Measurements from ENCODE around the gene CLMN.

Gene CLMN

GRCh38 chr14:95301527-95302187, 18.1 kb downstream of the CLMN start:
- DNase-seq (ENCODE audit: low spot score): no peak

GRCh38 chr14:95300697-95301526, 18.8 kb downstream of the CLMN start:
- no peak for DNase-seq (ENCODE audit: low spot score)

GRCh38 chr14:95300002-95300696, 19.6 kb downstream of the CLMN start:
- DNase-seq (ENCODE audit: low spot score): no peak

GRCh38 chr14:95299271-95299670, 20.4 kb downstream of the CLMN start:
- no peak for DNase-seq (ENCODE audit: low spot score)

GRCh38 chr14:95297832-95298231, 21.9 kb downstream of the CLMN start:
- no peak for DNase-seq (ENCODE audit: low spot score)

GRCh38 chr14:95296966-95297365, 22.7 kb downstream of the CLMN start:
- DNase-seq (ENCODE audit: low spot score): no peak

GRCh38 chr14:95295600-95296376, 23.9 kb downstream of the CLMN start:
- DNase-seq (ENCODE audit: low spot score): no peak

GRCh38 chr14:95294834-95295599, 24.7 kb downstream of the CLMN start:
- DNase-seq (ENCODE audit: low spot score): no peak

GRCh38 chr14:95294320-95294719, 25.4 kb downstream of the CLMN start:
- DNase-seq (ENCODE audit: low spot score): no peak

- DNase-seq (ENCODE audit: low spot score): no peak
These were observed 26.3 kb downstream of the CLMN start for GRCh38 chr14:95293449-95293848.

- DNase-seq (ENCODE audit: low spot score): no peak
These were observed 26.9 kb downstream of the CLMN start for GRCh38 chr14:95292660-95293425.

GRCh38 chr14:95291859-95292542, 27.7 kb downstream of the CLMN start:
- no peak for DNase-seq (ENCODE audit: low spot score)

- DNase-seq (ENCODE audit: low spot score): no peak
These were observed 28.8 kb downstream of the CLMN start for GRCh38 chr14:95290871-95291431.

GRCh38 chr14:95290021-95290420, 29.7 kb downstream of the CLMN start:
- no peak for DNase-seq (ENCODE audit: low spot score)

GRCh38 chr14:95289323-95290010, 30.2 kb downstream of the CLMN start:
- DNase-seq (ENCODE audit: low spot score): no peak

- DNase-seq (ENCODE audit: low spot score): no peak
These were observed 30.9 kb downstream of the CLMN start for GRCh38 chr14:95288672-95289322.

- DNase-seq (ENCODE audit: low spot score): no peak
These were observed 32.4 kb downstream of the CLMN start for GRCh38 chr14:95287176-95287754.

GRCh38 chr14:95286645-95287044, 33.1 kb downstream of the CLMN start:
- DNase-seq (ENCODE audit: low spot score): no peak

Data from hepatic stellate cell (primary cell).